Esophagus muscularis mucosa (tissue), 3 donors: Measurements from ENCODE around the gene CYB561.

Experiments used
- CTCF ChIP-seq, 3 experiments: fragments of 200-600 bp in 2 of 3; fragments of 450-650 bp in 1 of 3; sonication (generic) in 2 of 3; IDR thresholded peaks; one replicate each; pipeline ENCODE4 v1.5.1; 2017 to 2019; ENCODE audit warnings: antibody characterized with exemption in 3 of 3, mild to moderate bottlenecking in 2 of 3, moderate library complexity in 1 of 3
- POLR2AphosphoS5 ChIP-seq, 2 donors: sonication (generic); formaldehyde crosslinking; IDR thresholded peaks; one replicate each; pipeline ENCODE4 v1.6.1; 2017; ENCODE audit warnings: antibody characterized with exemption in 2 of 2

- TF ChIP-seq CTCF (IDR thresholded peaks at IDR 0.05) = no peak
- no peak for TF ChIP-seq POLR2AphosphoS5 (IDR thresholded peaks at IDR 0.05)
These were observed 31.9 kb downstream of the CYB561 start for GRCh38 chr17:63414222-63414621.
